Activated naive CD4-positive, alpha-beta T cell treated with anti-CD3 and anti-CD28 coated beads for 36 hours (primary cell): Measurements from ENCODE around the gene L3MBTL4. TPM values are rescaled to one million over a fixed set of nuclear protein-coding genes. Genes with fewer than 3 reads are reported as not detected.
A peak's percentile ranks its signal among the peaks of the same experiment; 100 is the strongest.

Experiments
- CTCF ChIA-PET: fragments of 350-600 bp; sonication (Branson Sonifier 250); formaldehyde crosslinking; loops from one replicate; lab custom pipeline; 2021; ENCODE audit warnings: antibody characterized with exemption; lab: Charles Lee
- DNase-seq: peaks from one replicate; pipeline ENCODE4 v3.0.0-alpha.2; 2020
- H3K27ac Mint-ChIP-seq: one replicate; pipeline ENCODE4 v1.8.0; 2021; ENCODE audit warnings: mild to moderate bottlenecking, mixed read lengths
- H3K27me3 Mint-ChIP-seq: one replicate; pipeline ENCODE4 v1.8.0; 2021; ENCODE audit warnings: low read depth, mixed read lengths
- H3K36me3 Mint-ChIP-seq: one replicate; pipeline ENCODE4 v1.8.0; 2021; ENCODE audit warnings: low read depth, mixed read lengths
- H3K4me1 Mint-ChIP-seq: one replicate; pipeline ENCODE4 v1.8.0; 2021; ENCODE audit warnings: low read depth, mixed read lengths
- H3K4me3 Mint-ChIP-seq: one replicate; pipeline ENCODE4 v1.8.0; 2021; ENCODE audit warnings: mild to moderate bottlenecking, moderate library complexity, mixed read lengths
- H3K9me3 Mint-ChIP-seq: one replicate; pipeline ENCODE4 v1.8.0; 2021; ENCODE audit warnings: mixed read lengths
- intact Hi-C: fragments of 100-400 bp; cut with micrococcal nuclease; formaldehyde crosslinking; loops from one replicate; pipeline ENCODE4 v1.15.1; 2023
- total RNA-seq, 2 experiments: library from RNA; stranded (reverse); gene quantifications; one replicate each; pipeline ENCODE4 v1.2.3, GENCODE V29; 2021

Gene L3MBTL4
- under 1 TPM; 0.05 to 0.10 TPM for total RNA-seq

GRCh38 chr18:6414723-6415417, at the start of gene L3MBTL4:
Gene L3MBTL4 (minus strand): TSS chr18:6414911. CDS start chr18:6311625, 103,286 bp downstream.
- no peak for DNase-seq
- CTCF ChIA-PET, result no interaction called here
- Mint-ChIP-seq H3K9me3 (no peaks in the 10 kb centered on the region), H3K27me3 (peaks cover 36% of the 10 kb centered on the region), H3K4me3 (peak within 1 kb of the TSS; percentile 64), H3K4me1 (peaks cover 5% of the 10 kb centered on the region), H3K36me3 (peaks cover 2% of the 10 kb centered on the region), H3K27ac (no peak within 1 kb of the TSS)
- intact Hi-C loops, result no loop called here

GRCh38 chr18:6452194-6452593, 37.5 kb upstream of the L3MBTL4 start:
- DNase-seq, result no peak
- H3K4me1 Mint-ChIP-seq, result no peaks in the 10 kb centered on the region
- no peaks in the 10 kb centered on the region for H3K36me3 Mint-ChIP-seq
- no peaks in the 10 kb centered on the region for H3K9me3 Mint-ChIP-seq
- no peak overlapping the region for H3K27ac Mint-ChIP-seq
- no peak overlapping the region for H3K4me3 Mint-ChIP-seq
- H3K27me3 Mint-ChIP-seq, result no peaks in the 10 kb centered on the region
- CTCF ChIA-PET, result no interaction called here
- intact Hi-C loops, result no loop called here

- CTCF ChIA-PET, result no interaction called here
- no peaks in the 10 kb centered on the region for H3K4me1 Mint-ChIP-seq
- no peaks in the 10 kb centered on the region for H3K27me3 Mint-ChIP-seq
- H3K4me3 Mint-ChIP-seq, result no peak overlapping the region
- H3K9me3 Mint-ChIP-seq, result no peaks in the 10 kb centered on the region
- H3K27ac Mint-ChIP-seq, result no peak overlapping the region
- no peak for DNase-seq
- intact Hi-C loops, result no loop called here
- no peaks in the 10 kb centered on the region for H3K36me3 Mint-ChIP-seq
Observed at GRCh38 chr18:6449213-6449612, 34.5 kb upstream of the L3MBTL4 start.

GRCh38 chr18:6444466-6445228, 29.9 kb upstream of the L3MBTL4 start:
- intact Hi-C loops, result no loop called here
- Mint-ChIP-seq H3K4me3 (no peak overlapping the region), H3K36me3 (no peaks in the 10 kb centered on the region), H3K27ac (no peak overlapping the region), H3K4me1 (no peaks in the 10 kb centered on the region), H3K9me3 (peaks cover 2% of the 10 kb centered on the region), H3K27me3 (peaks cover 4% of the 10 kb centered on the region)
- DNase-seq, result no peak
- CTCF ChIA-PET, result no interaction called here

- DNase-seq, result no peak
- Mint-ChIP-seq H3K27me3 (peaks cover 4% of the 10 kb centered on the region), H3K9me3 (peaks cover 2% of the 10 kb centered on the region), H3K27ac (no peak overlapping the region), H3K36me3 (no peaks in the 10 kb centered on the region), H3K4me1 (no peaks in the 10 kb centered on the region), H3K4me3 (no peak overlapping the region)
- intact Hi-C loops, result no loop called here
- CTCF ChIA-PET, result no interaction called here
Observed at GRCh38 chr18:6441200-6441599, 26.5 kb upstream of the L3MBTL4 start.

GRCh38 chr18:6437937-6438818, 23.5 kb upstream of the L3MBTL4 start:
- intact Hi-C loops, result no loop called here
- CTCF ChIA-PET, result interaction anchor here (0.6 kb wide), 1 partner anchor 692 kb away, joined by 3 read pairs; no protein-coding TSS in a partner anchor
- no peaks in the 10 kb centered on the region for H3K4me1 Mint-ChIP-seq

GRCh38 chr18:6435731-6436130, 21.0 kb upstream of the L3MBTL4 start:
- intact Hi-C loops, result no loop called here
- Mint-ChIP-seq H3K27me3 (peaks cover 2% of the 10 kb centered on the region), H3K36me3 (no peaks in the 10 kb centered on the region), H3K4me3 (no peak overlapping the region), H3K9me3 (no peaks in the 10 kb centered on the region), H3K4me1 (no peaks in the 10 kb centered on the region), H3K27ac (no peak overlapping the region)
- CTCF ChIA-PET, result no interaction called here
- DNase-seq, result no peak

More at GRCh38 chr18:6437937-6438818, 23.5 kb upstream of the L3MBTL4 start:
- H3K27ac Mint-ChIP-seq, result no peak overlapping the region
- H3K9me3 Mint-ChIP-seq, result peaks cover 2% of the 10 kb centered on the region
- no peaks in the 10 kb centered on the region for H3K36me3 Mint-ChIP-seq
- no peak for DNase-seq
- H3K4me3 Mint-ChIP-seq, result no peak overlapping the region
- H3K27me3 Mint-ChIP-seq, result peaks cover 4% of the 10 kb centered on the region

GRCh38 chr18:6434987-6435709, 20.4 kb upstream of the L3MBTL4 start:
- H3K27ac Mint-ChIP-seq, result no peak overlapping the region
- CTCF ChIA-PET, result no interaction called here
- DNase-seq, result no peak
- H3K27me3 Mint-ChIP-seq, result peaks cover 2% of the 10 kb centered on the region
- H3K36me3 Mint-ChIP-seq, result no peaks in the 10 kb centered on the region
- no peaks in the 10 kb centered on the region for H3K4me1 Mint-ChIP-seq
- H3K4me3 Mint-ChIP-seq, result no peak overlapping the region
- no peaks in the 10 kb centered on the region for H3K9me3 Mint-ChIP-seq
- intact Hi-C loops, result no loop called here

GRCh38 chr18:6434481-6434880, 19.8 kb upstream of the L3MBTL4 start:
- H3K9me3 Mint-ChIP-seq, result no peaks in the 10 kb centered on the region
- no peak overlapping the region for H3K4me3 Mint-ChIP-seq
- intact Hi-C loops, result no loop called here
- CTCF ChIA-PET, result no interaction called here
- H3K36me3 Mint-ChIP-seq, result no peaks in the 10 kb centered on the region
- H3K27me3 Mint-ChIP-seq, result no peaks in the 10 kb centered on the region
- no peak overlapping the region for H3K27ac Mint-ChIP-seq
- H3K4me1 Mint-ChIP-seq, result no peaks in the 10 kb centered on the region
- no peak for DNase-seq

- H3K4me1 Mint-ChIP-seq, result no peaks in the 10 kb centered on the region
- CTCF ChIA-PET, result no interaction called here
Observed at GRCh38 chr18:6431659-6432318, 17.1 kb upstream of the L3MBTL4 start.

GRCh38 chr18:6428851-6429395, 14.2 kb upstream of the L3MBTL4 start:
- Mint-ChIP-seq H3K27me3 (no peaks in the 10 kb centered on the region), H3K4me3 (no peak overlapping the region), H3K4me1 (no peaks in the 10 kb centered on the region), H3K27ac (no peak overlapping the region), H3K9me3 (no peaks in the 10 kb centered on the region), H3K36me3 (no peaks in the 10 kb centered on the region)
- intact Hi-C loops, result no loop called here
- CTCF ChIA-PET, result no interaction called here
- DNase-seq, result no peak

More at GRCh38 chr18:6431659-6432318, 17.1 kb upstream of the L3MBTL4 start:
- DNase-seq, result no peak
- intact Hi-C loops, result no loop called here
- H3K4me3 Mint-ChIP-seq, result no peak overlapping the region
- H3K9me3 Mint-ChIP-seq, result no peaks in the 10 kb centered on the region
- H3K27ac Mint-ChIP-seq, result no peak overlapping the region
- H3K27me3 Mint-ChIP-seq, result no peaks in the 10 kb centered on the region
- no peaks in the 10 kb centered on the region for H3K36me3 Mint-ChIP-seq
